ENCODE data around the gene TTC21A. TPM values are rescaled to one million over a fixed set of nuclear protein-coding genes. Genes with fewer than 3 reads are reported as not detected.

Gene TTC21A
- total RNA-seq, 2 experiments from 2014 or later, result 1.5 to 1.6 TPM

GRCh38 chr3:39124876-39125840, 17.7 kb downstream of the TTC21A start:
- intact Hi-C loops (cut with micrococcal nuclease), result no loop called here
- CTCF ChIA-PET, result interaction anchor here (1.1 to 9.3 kb wide), 6 partner anchors 66 to 165 kb away, joined by 3 to 169 read pairs (median 4); partner anchors contain the start of gene XIRP1
- Mint-ChIP-seq H3K4me1 (ENCODE audit: low read depth) (peaks cover 18% of the 10 kb centered on the region), H3K27ac (no peak overlapping the region), H3K36me3 (ENCODE audit: low read depth) (no peaks in the 10 kb centered on the region), H3K4me3 (no peak overlapping the region), H3K27me3 (ENCODE audit: low read depth) (no peaks in the 10 kb centered on the region), H3K9me3 (no peaks in the 10 kb centered on the region)
- DNase-seq, result no peak

DNA sequence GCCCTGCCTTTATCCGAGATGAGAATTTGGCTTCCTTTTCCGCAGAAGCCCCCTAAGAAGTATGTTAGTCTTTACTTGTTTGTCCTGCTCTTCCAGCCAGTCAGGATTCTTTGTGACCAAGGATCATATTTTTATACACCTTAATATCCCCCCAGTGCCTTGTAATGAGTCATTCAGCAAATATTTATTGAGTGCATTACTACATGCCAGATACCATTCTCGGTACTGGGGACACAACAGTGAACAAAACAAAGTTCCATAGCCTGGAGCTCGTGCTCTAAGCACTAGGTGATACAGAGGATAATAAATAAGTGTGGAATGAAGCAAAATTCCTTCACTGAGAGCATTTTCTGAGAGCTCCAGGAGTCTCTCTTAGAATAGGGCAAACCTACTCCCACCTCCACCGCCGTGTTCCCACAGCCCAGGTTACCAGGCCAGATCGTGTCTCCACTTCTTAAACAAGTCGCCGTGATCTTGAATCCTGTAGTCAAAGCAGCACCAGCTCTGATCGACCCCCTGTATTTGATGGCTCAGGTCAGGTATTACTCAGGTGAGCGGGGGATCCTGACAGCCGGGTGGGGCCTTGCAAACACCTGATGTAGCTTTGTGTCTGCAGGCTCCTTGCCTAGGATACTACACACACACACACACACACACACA, 18.5 kb downstream of the TTC21A start:
- Mint-ChIP-seq H3K36me3 (ENCODE audit: low read depth) (no peaks in the 10 kb centered on the region), H3K27me3 (ENCODE audit: low read depth) (no peaks in the 10 kb centered on the region), H3K9me3 (no peaks in the 10 kb centered on the region), H3K4me3 (no peak overlapping the region), H3K27ac (no peak overlapping the region), H3K4me1 (ENCODE audit: low read depth) (peaks cover 18% of the 10 kb centered on the region)
- intact Hi-C loops (cut with micrococcal nuclease), result loop anchor here (1.0 kb wide), 3 partner anchors 58 to 162 kb away; no protein-coding TSS in a partner anchor
- CTCF ChIA-PET, result interaction anchor here (0.6 to 9.3 kb wide), 19 partner anchors 9 to 252 kb away, joined by 3 to 169 read pairs (median 5); partner anchors contain the start of gene XIRP1
- DNase-seq, result no peak

- intact Hi-C loops (cut with micrococcal nuclease), result loop anchor here (1.0 kb wide), 3 partner anchors 58 to 162 kb away; no protein-coding TSS in a partner anchor
- H3K27ac Mint-ChIP-seq, result no peak overlapping the region
Observed at GRCh38 chr3:39126532-39127071, 19.1 kb downstream of the TTC21A start.

DNA sequence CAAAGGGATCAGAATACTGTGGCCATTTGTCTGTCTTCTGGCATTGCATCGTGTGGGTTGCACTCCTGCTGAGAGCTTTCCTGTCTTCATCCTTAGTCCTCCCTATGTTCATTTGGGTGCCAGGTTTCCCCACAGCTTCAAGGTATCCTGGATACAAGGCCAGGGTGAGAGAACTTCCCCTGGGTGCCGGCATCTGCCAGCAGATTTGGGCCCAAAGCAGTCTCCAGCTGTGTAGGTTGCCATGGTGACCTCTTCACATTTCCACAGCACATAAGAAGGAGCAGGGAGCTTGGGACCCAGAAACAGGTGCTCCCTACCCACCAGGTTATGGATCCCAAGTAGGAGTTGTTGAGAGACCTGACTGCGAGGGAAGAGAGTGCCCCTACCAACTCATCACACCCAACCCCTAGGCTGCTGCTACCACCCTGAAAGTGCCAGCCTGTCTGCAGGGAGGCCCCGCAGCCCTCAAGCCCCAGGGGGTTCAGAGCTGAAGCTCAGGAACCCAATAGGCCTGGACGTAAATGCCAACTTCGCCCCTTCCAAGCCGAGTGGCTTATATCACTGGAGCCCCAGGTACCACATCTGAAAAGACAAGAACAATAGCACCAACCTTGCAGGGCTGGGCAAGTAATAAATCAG, 19.9 kb downstream of the TTC21A start:
- CTCF ChIA-PET, result interaction anchor here (0.7 to 9.3 kb wide), 28 partner anchors 8 to 251 kb away, joined by 3 to 169 read pairs (median 4); partner anchors contain the start of genes GORASP1, TTC21A and XIRP1
- intact Hi-C loops (cut with micrococcal nuclease), result no loop called here
- H3K4me1 Mint-ChIP-seq (ENCODE audit: low read depth), result peaks cover 18% of the 10 kb centered on the region
- no peak overlapping the region for H3K4me3 Mint-ChIP-seq
- no peaks in the 10 kb centered on the region for H3K36me3 Mint-ChIP-seq (ENCODE audit: low read depth)
- no peaks in the 10 kb centered on the region for H3K9me3 Mint-ChIP-seq
- no peak for DNase-seq
- H3K27ac Mint-ChIP-seq, result peak overlapping the region; percentile 30
- H3K27me3 Mint-ChIP-seq (ENCODE audit: low read depth), result no peaks in the 10 kb centered on the region

More at GRCh38 chr3:39126532-39127071, 19.1 kb downstream of the TTC21A start:
- Mint-ChIP-seq H3K27me3 (ENCODE audit: low read depth) (no peaks in the 10 kb centered on the region), H3K4me3 (no peak overlapping the region), H3K36me3 (ENCODE audit: low read depth) (no peaks in the 10 kb centered on the region), H3K4me1 (ENCODE audit: low read depth) (peaks cover 18% of the 10 kb centered on the region), H3K9me3 (no peaks in the 10 kb centered on the region)
- CTCF ChIA-PET, result interaction anchor here (0.7 to 9.3 kb wide), 25 partner anchors 9 to 251 kb away, joined by 3 to 169 read pairs (median 5); partner anchors contain the start of genes GORASP1, TTC21A and XIRP1
- peak; percentile 80 for DNase-seq

DNA sequence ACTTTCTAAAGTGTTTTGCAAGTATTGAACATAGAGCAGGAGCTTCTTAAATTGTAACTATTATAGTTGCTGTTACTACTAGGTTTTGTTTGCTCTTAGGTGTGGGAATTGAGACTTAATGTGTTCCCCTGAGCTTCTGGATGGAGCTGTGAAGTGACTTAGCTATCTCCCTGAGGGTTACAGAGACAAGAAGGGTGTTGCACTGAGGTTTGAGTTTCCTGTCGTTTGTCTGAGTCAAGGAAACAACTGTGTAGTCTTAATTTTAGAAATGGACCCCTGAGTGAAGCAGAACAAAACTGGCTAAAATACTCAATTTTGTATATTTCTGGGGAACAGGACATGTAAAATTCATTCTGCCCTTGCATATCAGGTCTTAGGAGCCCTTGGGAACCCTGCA, 20.4 kb downstream of the TTC21A start:
- intact Hi-C loops (cut with micrococcal nuclease), result loop anchor here (2.0 kb wide), 1 partner anchor 27 kb away; no protein-coding TSS in a partner anchor
- Mint-ChIP-seq H3K27ac (no peak overlapping the region), H3K4me1 (ENCODE audit: low read depth) (peaks cover 18% of the 10 kb centered on the region), H3K36me3 (ENCODE audit: low read depth) (no peaks in the 10 kb centered on the region), H3K4me3 (no peak overlapping the region), H3K27me3 (ENCODE audit: low read depth) (no peaks in the 10 kb centered on the region), H3K9me3 (no peaks in the 10 kb centered on the region)
- CTCF ChIA-PET, result interaction anchor here (1.0 to 9.3 kb wide), 13 partner anchors 9 to 250 kb away, joined by 3 to 169 read pairs (median 6); partner anchors contain the start of genes GORASP1, TTC21A and XIRP1
- DNase-seq, result no peak

GRCh38 chr3:39128951-39129350, 21.5 kb downstream of the TTC21A start:
- Mint-ChIP-seq H3K4me1 (ENCODE audit: low read depth) (peaks cover 18% of the 10 kb centered on the region), H3K27ac (no peak overlapping the region), H3K36me3 (ENCODE audit: low read depth) (no peaks in the 10 kb centered on the region), H3K27me3 (ENCODE audit: low read depth) (no peaks in the 10 kb centered on the region), H3K9me3 (no peaks in the 10 kb centered on the region), H3K4me3 (no peak overlapping the region)
- intact Hi-C loops (cut with micrococcal nuclease), result loop anchor here (2.0 kb wide), 1 partner anchor 28 kb away; no protein-coding TSS in a partner anchor
- CTCF ChIA-PET, result interaction anchor here (1.1 to 9.3 kb wide), 4 partner anchors 22 to 167 kb away, joined by 4 to 169 read pairs (median 28); partner anchors contain the start of gene XIRP1
- DNase-seq, result no peak

DNA sequence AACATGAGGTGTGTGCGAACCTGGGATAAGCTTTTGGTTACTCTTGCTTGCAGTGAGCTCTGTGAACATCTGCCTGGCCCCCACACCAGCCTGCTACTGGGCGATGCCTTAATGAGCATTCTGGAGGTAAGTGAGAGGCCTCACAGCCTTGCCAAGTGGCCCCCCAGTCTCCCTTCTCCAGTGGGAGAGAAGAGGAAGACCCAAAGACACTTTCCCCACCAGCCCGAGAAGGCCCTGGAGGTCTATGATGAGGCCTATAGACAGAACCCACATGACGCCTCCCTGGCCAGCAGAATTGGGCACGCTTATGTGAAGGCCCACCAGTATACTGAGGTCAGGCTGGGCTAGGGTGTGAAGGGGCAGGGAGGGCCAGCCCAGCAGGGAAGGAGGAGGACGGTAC, 22.5 kb downstream of the TTC21A start:
- H3K4me3 Mint-ChIP-seq, result no peak overlapping the region
- intact Hi-C loops (cut with micrococcal nuclease), result no loop called here
- CTCF ChIA-PET, result interaction anchor here (0.5 to 8.0 kb wide), 4 partner anchors 14 to 158 kb away, joined by 3 to 52 read pairs (median 5); partner anchors contain the start of gene XIRP1
- H3K9me3 Mint-ChIP-seq, result no peaks in the 10 kb centered on the region
- no peaks in the 10 kb centered on the region for H3K27me3 Mint-ChIP-seq (ENCODE audit: low read depth)
- no peak for DNase-seq
- H3K4me1 Mint-ChIP-seq (ENCODE audit: low read depth), result peaks cover 18% of the 10 kb centered on the region
- no peak overlapping the region for H3K27ac Mint-ChIP-seq
- H3K36me3 Mint-ChIP-seq (ENCODE audit: low read depth), result no peaks in the 10 kb centered on the region

- Mint-ChIP-seq H3K4me3 (no peak overlapping the region), H3K27ac (no peak overlapping the region), H3K4me1 (ENCODE audit: low read depth) (peaks cover 18% of the 10 kb centered on the region), H3K27me3 (ENCODE audit: low read depth) (no peaks in the 10 kb centered on the region), H3K36me3 (ENCODE audit: low read depth) (no peaks in the 10 kb centered on the region), H3K9me3 (no peaks in the 10 kb centered on the region)
- CTCF ChIA-PET, result interaction anchor here (0.7 to 8.0 kb wide), 2 partner anchors 60 to 148 kb away, joined by 4 to 52 read pairs; partner anchors contain the start of gene XIRP1
- intact Hi-C loops (cut with micrococcal nuclease), result no loop called here
- no peak for DNase-seq
Observed at GRCh38 chr3:39130693-39131265, 23.3 kb downstream of the TTC21A start.

DNA sequence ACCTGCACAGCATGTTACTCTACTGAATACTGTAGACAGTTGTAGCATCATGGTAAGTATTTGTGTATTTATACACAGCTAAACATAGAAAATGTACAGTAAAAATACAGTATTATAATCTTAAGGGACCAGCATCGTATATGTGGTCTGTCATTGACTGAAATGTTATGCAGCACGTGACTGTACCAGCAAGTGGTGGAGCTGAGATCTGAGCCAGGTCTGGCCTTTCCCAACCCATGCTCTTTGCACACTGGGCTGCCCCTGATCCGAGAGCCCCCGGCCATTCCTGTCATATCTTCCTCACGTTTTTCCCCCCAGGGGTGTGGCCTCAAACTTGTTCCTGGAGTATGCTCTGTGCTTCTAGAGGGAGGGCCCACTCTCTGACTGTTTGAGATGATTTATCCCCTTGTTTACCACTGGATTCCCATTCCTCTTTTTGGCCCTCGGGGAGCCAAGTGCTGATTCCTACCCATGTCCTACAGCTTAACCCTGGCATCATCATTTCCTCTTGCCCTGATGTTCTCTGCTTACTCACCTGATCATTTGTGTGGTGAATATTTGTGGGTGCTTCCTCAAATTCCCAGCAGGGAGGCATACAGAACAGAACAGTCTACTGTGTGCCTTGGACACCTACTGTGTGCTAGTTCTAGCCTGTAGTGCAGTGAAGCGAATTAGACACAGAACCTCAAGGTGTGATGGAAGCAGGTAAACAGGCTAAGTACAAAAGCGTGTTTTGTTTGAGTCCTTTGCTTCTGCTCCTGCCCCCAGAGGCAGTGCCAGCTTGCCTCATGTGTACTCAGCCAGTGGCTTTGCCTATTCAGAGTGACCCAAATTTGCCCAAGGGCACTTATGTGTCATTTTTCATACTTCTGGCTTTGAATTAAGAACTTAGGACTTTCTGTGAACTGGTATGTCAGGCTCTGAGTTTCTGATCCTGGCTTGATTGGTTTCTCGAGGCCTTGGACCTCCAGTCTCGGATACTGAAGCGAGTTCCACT, 24.9 kb downstream of the TTC21A start:
- Mint-ChIP-seq H3K4me3 (no peak overlapping the region), H3K4me1 (ENCODE audit: low read depth) (peaks cover 11% of the 10 kb centered on the region), H3K36me3 (ENCODE audit: low read depth) (no peaks in the 10 kb centered on the region), H3K27me3 (ENCODE audit: low read depth) (no peaks in the 10 kb centered on the region), H3K27ac (no peak overlapping the region), H3K9me3 (no peaks in the 10 kb centered on the region)
- intact Hi-C loops (cut with micrococcal nuclease), result no loop called here
- DNase-seq, result no peak
- CTCF ChIA-PET, result interaction anchor here (1.2 to 8.0 kb wide), 2 partner anchors 58 to 155 kb away, joined by 8 to 52 read pairs; partner anchors contain the start of gene XIRP1

- DNase-seq, result no peak
- no peak overlapping the region for H3K27ac Mint-ChIP-seq
- CTCF ChIA-PET, result interaction anchor here (1.2 kb wide), 2 partner anchors 11 to 155 kb away, joined by 3 to 8 read pairs; no protein-coding TSS in a partner anchor
Observed at GRCh38 chr3:39133093-39133490, 25.6 kb downstream of the TTC21A start.

More at GRCh38 chr3:39133093-39133490, 25.6 kb downstream of the TTC21A start:
- Mint-ChIP-seq H3K36me3 (ENCODE audit: low read depth) (no peaks in the 10 kb centered on the region), H3K27me3 (ENCODE audit: low read depth) (no peaks in the 10 kb centered on the region), H3K4me3 (no peak overlapping the region), H3K9me3 (no peaks in the 10 kb centered on the region), H3K4me1 (ENCODE audit: low read depth) (peaks cover 4% of the 10 kb centered on the region)
- intact Hi-C loops (cut with micrococcal nuclease), result no loop called here

Measured in activated naive CD4-positive, alpha-beta T cell treated with anti-CD3 and anti-CD28 coated beads for 36 hours (primary cell).